Effector CD8-positive, alpha-beta T cell (primary cell): Measurements from ENCODE around the gene ERICH2.
"Not testable (repeated sequence)": the region's sequence is repeated elsewhere in the genome, so short reads cannot be mapped to it uniquely, and the experiment has no call there.

Source experiments
- DNase-seq: peaks from one replicate; lab custom pipeline; 2025; lab: John Stamatoyannopoulos, UW
- total RNA-seq, 4 experiments: gene quantifications; one replicate each; lab custom pipeline; 2026; lab: John Stamatoyannopoulos, UW

Gene ERICH2
- 0 to 0.37 (median 0.10) reads per million in 4 experiments for total RNA-seq

GRCh38 chr2:170770008-170770605 is at the start of gene ERICH2:
Gene ERICH2 (plus strand): TSS chr2:170770378. CDS start chr2:170770682, 304 bp downstream.
- DNase-seq, result peak; percentile 23

GRCh38 chr2:170721678-170722077 is 48.5 kb upstream of the ERICH2 start:
- no peak for DNase-seq

GRCh38 chr2:170722301-170722700 is 47.9 kb upstream of the ERICH2 start:
- DNase-seq, result no peak

- no peak for DNase-seq
Measured at GRCh38 chr2:170723446-170723958, 46.7 kb upstream of the ERICH2 start.

GRCh38 chr2:170733798-170734600 is 36.2 kb upstream of the ERICH2 start:
- DNase-seq, result no peak

- not testable (repeated sequence) for DNase-seq
Measured at GRCh38 chr2:170734601-170735000, 35.6 kb upstream of the ERICH2 start.

- DNase-seq, result no peak
Measured at GRCh38 chr2:170736628-170737027, 33.5 kb upstream of the ERICH2 start.

- DNase-seq, result no peak
Measured at GRCh38 chr2:170737406-170737805, 32.8 kb upstream of the ERICH2 start.

GRCh38 chr2:170737821-170738220 is 32.4 kb upstream of the ERICH2 start:
- no peak for DNase-seq

GRCh38 chr2:170739048-170739447 is 31.1 kb upstream of the ERICH2 start:
- DNase-seq, result no peak

- no peak for DNase-seq
Measured at GRCh38 chr2:170739507-170740046, 30.6 kb upstream of the ERICH2 start.

GRCh38 chr2:170740660-170741059 is 29.5 kb upstream of the ERICH2 start:
- no peak for DNase-seq

- DNase-seq, result no peak
Measured at GRCh38 chr2:170742000-170742399, 28.2 kb upstream of the ERICH2 start.

- DNase-seq, result no peak
Measured at GRCh38 chr2:170742896-170743529, 27.2 kb upstream of the ERICH2 start.

GRCh38 chr2:170743530-170744239 is 26.5 kb upstream of the ERICH2 start:
- no peak for DNase-seq

- no peak for DNase-seq
Measured at GRCh38 chr2:170744248-170745002, 25.8 kb upstream of the ERICH2 start.

GRCh38 chr2:170745305-170745704 is 24.9 kb upstream of the ERICH2 start:
- no peak for DNase-seq

GRCh38 chr2:170747921-170748320 is 22.3 kb upstream of the ERICH2 start:
- DNase-seq, result no peak

GRCh38 chr2:170751555-170751954 is 18.6 kb upstream of the ERICH2 start:
- DNase-seq, result not testable (repeated sequence)

GRCh38 chr2:170761572-170761971 is 8.6 kb upstream of the ERICH2 start:
- DNase-seq, result no peak

GRCh38 chr2:170762760-170763159 is 7.4 kb upstream of the ERICH2 start:
- no peak for DNase-seq
